ENCODE results near the gene MAN2B1.

The MAN2B1 gene

GRCh38 chr19:12611361-12611699 is 55.2 kb downstream of the MAN2B1 start:
- DNase-seq = peak in 9 of 14 donors; percentile 37 to 68 (median 61)

- peak; percentile 56 to 97 (median 94) for DNase-seq
These were observed 55.8 kb downstream of the MAN2B1 start, which contains the start of the genes ZNF490 and ZNF791 for GRCh38 chr19:12610540-12611360. Gene ZNF490, minus strand, starts transcription at chr19:12610813. Its CDS starts 133 bp downstream, at chr19:12610680. Gene ZNF791, plus strand, starts transcription at chr19:12610920. Its CDS starts 160 bp downstream, at chr19:12611080.

- DNase-seq = peak in 1 of 14 donors; percentile 13
These were observed 58.9 kb downstream of the MAN2B1 start for GRCh38 chr19:12607631-12608030.

GRCh38 chr19:12606796-12607195 is 59.7 kb downstream of the MAN2B1 start:
- no peak for DNase-seq

GRCh38 chr19:12603714-12604113 is 62.8 kb downstream of the MAN2B1 start:
- DNase-seq = no peak

GRCh38 chr19:12597594-12597993 is 68.9 kb downstream of the MAN2B1 start:
- DNase-seq = no peak

- no peak for DNase-seq
These were observed 69.5 kb downstream of the MAN2B1 start for GRCh38 chr19:12596927-12597548.
